Frontal cortex (tissue), 4 donors: Measurements from ENCODE around the gene LRRC73. TPM values are rescaled to one million over a fixed set of nuclear protein-coding genes. Genes with fewer than 3 reads are reported as not detected.
"Not testable (repeated sequence)": the region's sequence is repeated elsewhere in the genome, so short reads cannot be mapped to it uniquely, and the experiment has no call there.

Experiments used
- DNase-seq, 2 donors: peaks; one replicate each; pipeline ENCODE4 v3.0.0; 2012; ENCODE audit warnings: low spot score in 2 of 2
- FAIRE-seq: peaks from 2 replicates; lab custom pipeline; 2012; peaks lifted over from hg19 to GRCh38; lab: Jason Lieb, UNC
- total RNA-seq: library from RNA; depleted of rRNA; stranded (reverse); fragments of >200 nt; gene quantifications from one replicate; pipeline ENCODE4 v1.2.3, GENCODE V29; 2014
- donor health status: control.
- donor health status: control.
- donor health status: control.

Gene LRRC73
- total RNA-seq, 1 donor from 2014 or later, result 2.9 TPM

- DNase-seq, result no peak
- no peak for FAIRE-seq
Observed at GRCh38 chr6:43511824-43512415, 1.8 kb upstream of the LRRC73 start.

DNA sequence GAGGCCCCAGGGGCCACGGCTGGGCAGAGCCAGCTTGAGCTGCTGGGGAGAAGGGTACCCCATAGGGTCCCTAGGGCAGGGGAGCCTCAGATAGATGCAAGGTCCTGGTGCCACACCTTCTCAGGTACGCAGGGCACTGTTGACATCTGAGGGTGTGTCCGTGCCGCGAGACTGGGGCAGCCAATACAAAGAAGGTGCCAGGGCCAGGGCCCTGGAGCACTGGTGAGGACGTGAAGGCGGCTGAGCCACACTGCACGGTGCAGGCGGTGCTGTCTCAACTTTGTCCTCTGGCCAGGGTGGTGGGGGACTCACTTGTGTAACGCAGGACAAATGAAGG lies 649 bp upstream of the LRRC73 start:
- FAIRE-seq (no peak), DNase-seq (no peak)

DNA sequence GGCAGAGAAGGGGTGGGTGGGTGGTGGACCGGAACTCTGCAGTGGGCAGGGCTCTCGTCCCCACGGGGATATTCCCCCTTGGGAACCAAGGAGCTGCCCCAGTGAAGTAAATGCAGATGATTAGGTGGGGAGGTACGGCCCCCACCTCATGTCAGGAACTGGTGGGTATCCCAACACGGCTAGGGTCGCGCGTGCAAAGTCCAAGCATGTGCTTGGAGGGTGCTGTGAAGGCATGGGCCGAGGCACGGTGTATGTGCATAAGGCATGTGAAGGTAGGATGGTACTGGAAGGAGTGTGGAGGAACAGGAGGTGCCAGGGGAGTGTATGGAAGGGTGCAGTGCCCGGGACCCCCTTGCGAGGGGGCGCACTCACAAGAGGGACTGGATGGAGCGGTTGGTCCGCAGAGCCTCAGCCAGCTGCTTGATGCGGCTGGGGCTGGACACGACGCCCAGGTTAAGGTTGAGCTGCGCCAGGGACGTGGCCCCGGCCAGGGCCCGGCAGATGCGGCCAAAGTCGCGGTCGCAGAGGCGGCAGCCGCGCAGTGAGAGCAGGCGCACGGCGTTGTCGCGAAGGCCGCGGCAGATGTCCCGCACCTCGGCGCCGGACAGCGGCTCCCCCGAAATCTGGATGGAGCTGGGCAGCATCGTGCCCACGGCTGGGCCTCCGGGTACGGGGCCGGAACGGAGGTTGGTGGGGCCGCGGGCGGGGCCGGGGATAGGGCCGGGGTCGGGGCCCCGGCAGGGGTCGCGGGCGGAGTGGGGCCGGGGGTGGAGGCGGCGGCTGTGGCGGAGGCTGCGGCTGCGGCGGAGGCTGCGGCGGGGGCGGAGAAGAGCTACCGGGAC lies 783 bp downstream of the LRRC73 start:
- no peak for DNase-seq
- FAIRE-seq, result no peak

GRCh38 chr6:43508481-43509141 lies 1.5 kb downstream of the LRRC73 start:
- FAIRE-seq, result no peak
- DNase-seq, result no peak

GRCh38 chr6:43506667-43507471 lies 3.3 kb downstream of the LRRC73 start:
- FAIRE-seq (no peak), DNase-seq (peak; percentile 74 to 79)

- FAIRE-seq (no peak), DNase-seq (no peak)
Observed at GRCh38 chr6:43506171-43506570, 4.0 kb downstream of the LRRC73 start.

DNA sequence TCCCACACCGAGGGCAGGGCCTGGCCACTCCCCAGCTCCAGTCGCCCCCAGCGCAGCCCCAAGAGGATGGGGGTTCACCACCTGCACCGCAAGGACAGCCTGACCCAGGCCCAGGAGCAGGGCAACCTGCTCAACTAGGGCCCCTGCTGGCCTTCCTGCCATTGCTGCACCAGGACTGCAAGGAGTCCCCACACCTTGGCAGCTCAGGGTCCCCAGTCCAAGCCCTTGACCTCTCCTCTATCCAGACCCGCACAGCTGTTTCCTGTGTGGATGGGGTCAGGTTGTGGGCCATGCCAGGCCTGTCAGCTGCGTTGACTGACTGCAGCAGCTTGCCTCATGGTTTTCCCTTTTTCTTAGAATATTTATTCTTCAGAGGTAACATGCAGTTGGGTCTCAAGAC lies 4.4 kb downstream of the LRRC73 start:
- FAIRE-seq, result no peak

DNA sequence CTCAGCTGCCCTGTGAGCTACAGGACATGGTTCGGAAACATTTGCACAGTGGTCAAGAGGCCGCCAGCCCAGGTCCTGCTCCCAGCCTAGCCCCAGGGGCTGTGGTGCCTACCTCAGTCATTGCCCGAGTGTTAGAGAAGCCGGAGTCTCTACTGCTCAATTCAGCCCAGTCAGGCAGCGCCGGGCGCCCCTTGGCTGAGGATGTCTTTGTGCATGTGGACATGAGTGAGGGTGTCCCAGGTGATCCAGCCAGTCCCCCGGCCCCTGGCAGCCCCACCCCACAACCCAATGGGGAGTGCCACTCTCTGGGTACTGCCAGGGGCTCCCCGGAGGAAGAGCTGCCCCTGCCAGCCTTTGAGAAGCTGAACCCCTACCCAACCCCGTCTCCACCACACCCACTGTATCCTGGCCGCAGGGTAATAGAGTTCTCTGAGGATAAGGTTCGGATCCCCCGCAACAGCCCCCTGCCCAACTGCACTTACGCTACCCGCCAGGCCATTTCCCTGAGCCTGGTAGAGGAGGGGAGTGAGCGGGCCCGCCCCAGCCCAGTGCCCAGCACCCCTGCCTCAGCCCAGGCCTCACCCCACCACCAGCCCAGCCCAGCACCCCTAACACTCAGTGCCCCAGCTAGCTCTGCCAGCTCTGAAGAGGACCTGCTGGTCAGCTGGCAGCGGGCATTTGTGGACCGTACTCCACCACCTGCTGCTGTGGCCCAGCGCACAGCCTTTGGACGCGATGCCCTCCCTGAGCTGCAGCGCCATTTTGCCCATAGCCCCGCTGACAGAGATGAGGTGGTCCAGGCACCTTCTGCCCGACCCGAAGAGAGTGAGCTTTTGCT lies 5.2 kb downstream of the LRRC73 start:
- no peak for FAIRE-seq
- DNase-seq, result no peak

More for the DNA sequence above, 4.4 kb downstream of the LRRC73 start:
- no peak for DNase-seq

DNA sequence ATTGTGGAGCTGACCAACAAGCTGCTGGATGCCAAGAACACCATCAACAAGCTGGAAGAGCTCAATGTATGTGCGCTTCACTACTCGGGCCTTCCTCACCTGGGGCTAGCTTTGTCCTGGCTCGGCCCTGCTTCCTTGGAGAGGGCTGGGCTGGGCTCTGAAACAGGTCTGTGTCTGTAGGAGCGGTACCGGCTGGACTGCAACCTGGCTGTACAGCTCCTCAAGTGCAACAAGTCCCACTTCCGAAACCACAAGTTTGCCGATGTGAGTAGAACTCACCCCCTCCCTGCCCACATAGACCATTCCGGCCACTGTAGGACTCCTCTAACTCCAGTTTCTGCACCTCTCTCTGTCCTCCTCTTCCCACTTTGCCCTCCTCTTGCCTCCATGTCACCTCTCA lies 6.7 kb downstream of the LRRC73 start:
- DNase-seq (no peak), FAIRE-seq (no peak)

GRCh38 chr6:43502666-43503065 lies 7.5 kb downstream of the LRRC73 start:
- FAIRE-seq, result no peak
- DNase-seq, result no peak

- no peak for FAIRE-seq
- DNase-seq, result no peak
Observed at GRCh38 chr6:43500921-43501320, 9.2 kb downstream of the LRRC73 start.

DNA sequence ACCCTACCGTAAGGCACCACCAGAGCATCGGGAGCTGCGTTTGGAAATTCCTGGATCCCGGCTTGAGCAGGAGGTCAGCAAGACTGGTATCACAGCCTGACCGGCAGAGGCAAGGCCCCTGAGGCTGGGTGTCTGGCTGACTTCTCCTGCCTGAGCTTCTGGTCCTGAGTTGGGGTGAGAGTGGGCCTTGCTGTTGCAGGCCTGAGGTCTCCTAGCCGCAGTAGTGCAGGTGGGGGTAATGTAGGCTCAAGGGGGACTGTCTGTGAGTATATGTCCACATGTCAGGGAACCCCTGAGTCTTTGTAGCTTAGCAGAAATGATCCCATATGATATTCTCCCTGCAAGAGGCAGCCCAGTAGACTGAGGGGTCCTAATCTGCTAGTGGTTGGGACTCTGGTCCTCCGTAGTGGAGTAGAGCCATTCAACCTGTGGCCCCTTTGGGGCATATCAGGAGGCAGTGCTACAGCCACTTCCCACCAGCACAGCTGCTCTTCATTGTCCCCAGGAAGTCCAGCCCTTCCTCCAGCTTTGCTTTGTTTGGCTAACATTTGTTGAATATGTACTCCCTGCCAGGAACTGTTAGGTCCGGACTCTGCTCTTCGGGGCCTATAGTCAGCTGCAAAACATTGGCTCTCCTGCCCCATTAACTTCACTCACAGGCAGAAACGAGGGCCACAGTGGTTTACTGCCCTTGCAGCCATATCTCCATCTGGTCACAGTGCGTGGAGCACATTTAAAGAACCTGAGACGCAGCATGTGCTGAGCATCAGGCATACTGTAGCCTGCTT lies 10.9 kb downstream of the LRRC73 start:
- DNase-seq (no peak), FAIRE-seq (no peak)

DNA sequence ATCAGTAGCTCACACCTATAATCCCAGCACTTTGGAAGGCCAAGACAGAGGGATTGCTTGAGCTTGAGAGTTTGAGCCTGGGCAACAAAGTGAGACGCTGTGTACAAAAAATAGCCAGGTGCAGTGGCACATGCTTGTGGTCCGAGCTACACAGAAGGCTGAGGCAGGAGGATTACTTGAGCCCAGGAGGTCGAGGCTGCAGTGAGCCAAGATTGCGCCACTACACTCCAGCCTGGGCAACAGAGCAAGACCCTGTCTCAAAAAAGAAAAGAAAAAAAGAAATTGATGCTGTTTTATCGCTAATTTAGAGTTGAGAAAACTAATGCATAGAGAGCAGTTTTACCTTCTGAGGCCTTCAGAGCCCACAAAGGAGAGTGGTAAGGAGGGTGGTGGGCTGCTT lies 11.9 kb downstream of the LRRC73 start:
- not testable (repeated sequence) for FAIRE-seq

DNA sequence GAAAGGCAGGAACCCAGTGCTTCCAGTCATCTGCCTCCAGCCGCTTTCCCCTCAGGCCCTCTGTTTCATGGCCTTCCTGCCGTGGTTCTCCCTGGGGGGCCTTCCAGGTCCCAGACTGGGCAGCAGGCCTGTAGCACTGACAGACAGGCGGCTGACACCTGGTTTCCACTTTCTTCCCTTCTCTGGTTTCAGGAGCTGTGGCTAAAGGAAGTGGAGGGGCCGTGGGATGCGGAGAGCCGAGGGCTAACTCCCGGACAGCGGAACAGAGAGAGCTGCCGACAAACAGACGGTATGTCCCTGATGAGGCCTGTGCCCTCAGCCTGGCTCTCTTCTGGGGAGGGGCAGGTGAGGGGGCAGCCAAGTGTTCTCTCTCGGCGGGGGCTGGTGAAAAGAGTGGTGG lies 12.5 kb downstream of the LRRC73 start:
- no peak for DNase-seq
- FAIRE-seq, result no peak

More for the DNA sequence above, 11.9 kb downstream of the LRRC73 start:
- DNase-seq, result not testable (repeated sequence)

DNA sequence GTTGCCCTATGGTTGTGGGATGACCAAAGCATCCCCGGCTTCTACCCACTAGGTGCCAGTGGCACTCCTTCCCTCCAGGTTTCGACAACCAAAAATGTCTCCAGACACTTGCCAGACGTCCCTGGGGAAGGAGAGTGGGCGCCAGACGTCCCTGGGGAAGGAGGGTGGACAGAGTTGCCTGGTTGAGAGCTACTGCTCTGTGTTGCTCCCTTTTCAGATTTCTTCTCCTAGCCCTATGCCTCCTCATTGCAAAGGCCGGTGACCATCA lies 13.1 kb downstream of the LRRC73 start:
- FAIRE-seq (no peak), DNase-seq (no peak)

GRCh38 chr6:43496370-43497128 lies 13.6 kb downstream of the LRRC73 start:
- FAIRE-seq, result no peak
- DNase-seq, result peak in 1 of 2 donors; percentile 71

GRCh38 chr6:43495409-43495941 lies 14.7 kb downstream of the LRRC73 start:
- FAIRE-seq (no peak), DNase-seq (no peak)

GRCh38 chr6:43494766-43495165 lies 15.4 kb downstream of the LRRC73 start:
- DNase-seq (no peak), FAIRE-seq (no peak)
